ENCODE results near the gene CEP120. TPM values are rescaled to one million over a fixed set of nuclear protein-coding genes. Genes with fewer than 3 reads are reported as not detected.
"Not testable (repeated sequence)": the region's sequence is repeated elsewhere in the genome, so short reads cannot be mapped to it uniquely, and the experiment has no call there.

Gene CEP120
- polyA plus RNA-seq, 1 donor, result 10.1 TPM

- no peak for DNase-seq
Observed at GRCh38 chr5:123371575-123372179, 51.5 kb downstream of the CEP120 start.

DNA sequence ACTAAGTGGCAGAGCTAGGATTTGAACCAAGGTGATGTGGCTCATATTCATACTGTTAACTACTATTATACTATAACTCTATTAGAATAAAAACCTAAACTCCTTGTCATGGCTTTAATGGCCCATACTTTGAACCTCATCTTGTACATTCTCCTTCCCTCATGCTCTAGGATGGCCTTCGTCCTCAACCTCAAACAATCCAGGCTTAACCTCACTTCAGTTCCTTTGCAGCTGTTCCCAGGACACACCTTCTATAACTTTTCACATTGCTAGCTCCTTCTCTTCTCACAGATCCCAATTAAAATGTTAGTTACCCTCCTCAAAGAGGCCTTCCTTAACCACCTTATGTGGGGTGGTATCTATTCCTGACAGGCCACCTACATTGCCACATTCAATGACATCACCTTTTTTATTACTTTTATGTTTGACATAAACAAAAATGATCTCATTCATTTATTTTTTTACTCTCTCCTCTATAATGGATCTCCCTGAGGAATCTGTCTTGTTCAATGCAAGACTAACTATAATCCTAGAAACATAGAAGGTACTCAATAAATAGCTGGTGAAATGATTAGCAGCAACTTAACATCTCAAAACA, 53.7 kb downstream of the CEP120 start:
- DNase-seq, result no peak

DNA sequence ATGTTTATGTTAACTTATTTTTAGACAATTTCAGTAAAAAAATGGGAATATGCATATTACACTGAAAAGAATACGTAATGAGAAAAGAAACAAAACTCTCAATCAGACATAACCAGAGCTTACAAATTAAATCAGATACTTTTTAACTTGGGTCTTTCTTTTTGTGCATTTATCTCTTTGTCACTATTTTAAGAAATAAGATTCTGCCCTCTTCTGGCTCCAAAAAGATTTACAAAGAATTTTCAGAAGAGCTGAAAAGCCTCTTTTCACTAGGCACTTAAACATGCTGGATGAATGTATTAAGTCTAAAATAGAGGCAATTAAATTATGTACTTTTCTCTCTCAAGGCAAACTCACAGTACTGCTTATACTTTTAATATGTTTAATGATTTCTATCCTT, 55.5 kb downstream of the CEP120 start:
- no peak for DNase-seq

- DNase-seq, result peak; percentile 29
Observed at GRCh38 chr5:123365156-123365555, 58.0 kb downstream of the CEP120 start.

- DNase-seq, result no peak
Observed at GRCh38 chr5:123364441-123365155, 58.6 kb downstream of the CEP120 start.

- DNase-seq, result no peak
Observed at GRCh38 chr5:123360910-123361309, 62.3 kb downstream of the CEP120 start.

GRCh38 chr5:123360201-123360571, 63.0 kb downstream of the CEP120 start:
- no peak for DNase-seq

DNA sequence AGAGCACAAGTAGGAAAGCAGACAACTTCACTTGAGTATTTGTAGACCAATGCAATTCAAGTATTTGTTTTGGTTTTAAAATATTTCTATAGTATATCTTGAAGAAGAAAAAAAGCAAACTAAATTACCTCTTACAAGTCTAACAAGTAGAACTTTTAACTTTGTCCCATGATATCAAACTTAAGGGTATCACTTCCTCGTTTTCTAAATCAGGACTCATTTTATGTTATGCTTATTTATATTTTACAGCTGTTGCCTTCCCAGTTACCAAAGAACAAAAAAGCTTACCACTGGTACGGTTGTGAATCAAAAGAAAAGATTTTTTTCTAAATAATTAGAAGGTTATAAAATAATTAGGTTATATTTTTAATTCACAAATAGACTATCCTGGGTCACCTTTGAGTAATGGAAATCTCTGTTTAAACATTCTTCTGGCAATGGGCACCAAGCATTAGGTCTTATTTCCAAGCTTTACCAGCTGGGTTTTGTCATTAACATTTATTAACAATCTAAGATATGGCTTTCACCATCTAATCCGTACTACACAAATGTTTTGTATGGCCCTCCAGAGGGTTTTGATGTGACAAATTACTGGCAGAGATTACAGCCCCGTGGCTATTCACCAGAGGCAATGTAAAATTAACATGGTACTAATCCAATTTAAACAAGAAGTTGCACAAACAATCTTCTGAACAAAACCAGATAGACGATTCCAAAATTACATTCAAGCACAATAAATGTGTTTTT, 63.6 kb downstream of the CEP120 start:
- DNase-seq, result no peak

DNA sequence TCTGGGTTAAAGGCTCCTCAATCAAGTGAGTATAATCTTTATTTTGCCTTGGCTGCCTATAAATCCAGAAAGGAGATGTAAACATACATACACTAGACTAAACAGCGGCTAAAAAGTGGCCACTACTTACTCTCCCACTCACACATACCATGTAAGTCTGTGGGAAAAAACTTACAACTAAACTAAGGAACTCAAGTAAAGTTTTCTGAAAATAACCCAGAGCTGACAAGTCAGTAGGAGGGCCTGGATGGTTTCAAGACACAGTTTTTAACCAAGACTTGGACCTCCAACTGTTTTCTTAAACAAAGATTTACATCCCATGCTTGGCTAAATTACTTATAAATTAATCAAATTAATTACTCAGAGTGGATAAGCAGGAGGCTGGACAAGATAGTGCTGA, 64.5 kb downstream of the CEP120 start:
- no peak for DNase-seq

GRCh38 chr5:123358304-123358703, 64.9 kb downstream of the CEP120 start:
- DNase-seq, result no peak

DNA sequence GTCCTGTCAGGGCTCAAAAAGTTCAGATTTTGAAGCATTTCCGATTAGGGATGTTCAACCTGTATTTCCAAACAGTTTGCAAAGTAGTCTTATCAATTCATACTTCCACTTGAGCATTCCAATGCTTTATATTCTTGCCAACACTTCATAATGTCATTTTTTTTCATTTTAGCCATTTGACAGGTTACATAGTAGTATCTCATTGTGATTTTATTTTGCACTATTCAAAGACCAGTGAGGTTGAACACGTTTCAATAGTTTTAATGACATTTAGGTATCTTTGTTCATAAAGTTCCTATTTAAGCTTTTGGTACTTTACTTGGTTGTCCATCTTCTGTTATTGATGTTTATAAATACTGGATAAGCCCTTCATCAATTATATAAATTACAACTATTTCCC, 71.4 kb downstream of the CEP120 start:
- no peak for DNase-seq

DNA sequence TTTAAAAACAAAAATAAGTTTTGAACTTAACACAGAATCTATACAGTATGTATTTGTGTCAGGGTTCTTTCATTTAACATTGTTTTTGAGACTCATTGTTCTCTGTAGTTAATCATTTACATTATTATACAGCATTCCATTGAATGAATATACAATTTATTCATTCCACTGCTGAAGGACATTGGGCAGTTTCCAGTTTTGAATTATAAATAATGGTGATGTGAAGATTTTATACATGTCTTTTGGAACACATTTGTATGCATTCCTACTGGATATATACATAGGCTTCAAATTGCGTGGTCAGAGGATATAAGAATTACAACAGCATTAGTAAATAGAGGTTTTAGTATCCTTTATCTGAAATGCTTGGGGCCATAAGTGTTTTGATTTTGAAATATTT, 72.0 kb downstream of the CEP120 start:
- no peak for DNase-seq

GRCh38 chr5:123350742-123351141, 72.5 kb downstream of the CEP120 start:
- no peak for DNase-seq

DNA sequence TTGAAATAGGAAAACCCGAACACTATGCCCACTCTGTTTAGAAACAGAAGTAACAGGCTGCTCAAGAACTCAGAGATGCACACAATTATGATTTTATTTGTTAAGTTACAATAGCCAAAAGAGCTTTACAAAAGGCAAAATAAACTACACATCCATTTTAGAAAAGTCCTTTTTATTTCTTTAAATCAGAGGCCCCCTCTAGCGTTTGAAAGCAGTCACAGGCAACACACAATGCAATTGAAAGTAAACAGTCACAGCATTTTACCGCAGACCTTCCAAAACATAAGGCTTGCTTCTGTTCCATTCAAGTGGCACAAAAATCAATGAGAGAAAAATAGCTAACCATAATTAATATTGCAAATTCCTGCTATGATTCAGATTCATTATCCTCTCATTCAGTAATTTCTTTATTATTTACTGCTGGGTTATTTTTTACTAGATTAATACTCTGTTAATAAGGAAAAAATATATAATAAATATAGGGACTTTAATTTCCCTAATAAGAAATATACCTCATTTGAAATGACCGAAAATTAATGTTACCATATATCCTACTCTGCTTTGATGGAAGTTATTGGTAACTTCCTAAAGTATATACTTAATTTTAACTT, 78.3 kb downstream of the CEP120 start:
- peak; percentile 34 for DNase-seq

GRCh38 chr5:123340928-123341327, 82.3 kb downstream of the CEP120 start:
- DNase-seq, result no peak

DNA sequence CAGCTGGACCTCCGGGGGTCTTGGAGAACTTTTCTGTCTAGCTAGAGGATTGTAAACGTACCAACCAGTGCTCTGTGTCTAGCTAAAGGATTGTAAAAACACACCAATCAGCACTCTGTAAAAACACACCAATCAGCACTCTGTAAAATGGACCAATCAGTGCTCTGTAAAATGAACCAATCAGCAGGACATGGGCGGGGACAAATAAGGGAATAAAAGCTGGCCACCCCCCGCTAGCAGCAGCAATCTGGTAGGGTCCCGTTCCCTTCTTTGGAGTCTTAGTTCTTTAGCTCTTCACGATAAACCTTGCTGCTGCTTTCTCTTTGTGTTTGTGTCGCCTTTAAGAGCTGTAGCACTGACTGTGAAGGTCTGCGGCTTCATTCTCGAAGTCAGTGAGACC, 114.8 kb downstream of the CEP120 start:
- not testable (repeated sequence) for DNase-seq

DNA sequence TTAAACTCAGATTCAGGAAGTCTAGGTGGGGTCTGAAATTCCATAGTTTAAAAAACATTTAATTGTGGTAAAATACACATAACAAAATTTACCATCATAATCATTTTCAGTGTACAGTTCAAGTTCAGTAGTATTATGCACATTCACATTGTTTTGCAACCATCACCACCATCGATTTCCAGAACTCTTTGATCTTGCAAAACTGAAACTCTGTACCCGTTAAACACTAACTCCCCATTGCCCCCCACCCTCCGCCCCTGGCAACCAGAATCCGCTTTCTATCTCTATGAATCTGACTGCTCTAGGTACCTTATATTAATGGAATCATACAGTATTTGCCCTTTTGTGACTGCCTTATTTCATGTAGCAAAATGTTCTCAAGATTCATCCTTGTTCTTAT, 117.5 kb downstream of the CEP120 start:
- no peak for DNase-seq

GRCh38 chr5:123304777-123305316, 118.4 kb downstream of the CEP120 start:
- DNase-seq, result no peak

GRCh38 chr5:123303802-123304201, 119.4 kb downstream of the CEP120 start:
- no peak for DNase-seq

DNA sequence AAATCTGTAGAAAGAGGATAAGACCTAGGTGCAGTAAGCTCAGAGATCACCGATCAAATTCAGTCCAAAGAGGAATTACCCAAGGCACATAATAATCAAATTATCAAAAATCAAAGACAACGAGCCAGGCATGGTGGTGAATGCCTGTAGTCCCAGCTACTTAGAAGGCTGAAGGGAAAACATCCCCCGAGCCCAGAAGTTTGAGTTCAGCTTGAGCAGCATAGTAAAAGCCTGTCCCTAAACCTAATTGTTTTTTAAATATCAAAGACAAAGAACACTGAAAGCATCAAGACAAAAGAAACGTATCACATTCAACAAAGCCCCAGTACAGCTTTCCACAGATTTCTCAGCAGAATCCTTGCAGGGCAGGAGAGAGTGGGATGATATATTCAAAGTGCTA, 122.9 kb downstream of the CEP120 start:
- DNase-seq, result no peak

DNA sequence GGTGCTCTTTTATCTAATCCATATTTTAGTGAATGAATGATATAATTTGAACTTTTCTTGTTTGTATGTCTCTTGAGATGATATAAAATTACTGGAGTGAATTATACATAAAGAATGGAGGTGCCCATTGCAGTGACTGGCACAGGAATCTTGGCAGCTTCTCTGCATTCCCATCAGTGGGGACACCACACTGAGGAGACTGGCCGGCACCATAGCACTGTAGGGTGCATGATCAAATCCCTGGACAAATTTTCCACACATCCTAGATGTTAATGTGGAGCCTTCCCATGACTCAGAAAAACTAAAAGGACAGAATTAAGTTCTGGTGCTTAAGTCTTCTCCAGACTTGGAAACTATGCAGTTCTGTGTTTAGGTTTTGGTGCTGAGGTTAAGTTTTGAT, 124.1 kb downstream of the CEP120 start:
- DNase-seq, result no peak

GRCh38 chr5:123298335-123299030, 124.7 kb downstream of the CEP120 start:
- DNase-seq, result no peak
